GM23248 (cell line): Measurements from ENCODE around the gene SSNA1. TPM values are rescaled to one million over a fixed set of nuclear protein-coding genes. Genes with fewer than 3 reads are reported as not detected.

Source experiments
- DNase-seq: peaks from one replicate; pipeline ENCODE4 v3.0.0-alpha.2; 2015
- H2AFZ ChIP-seq: fragments of 200-600 bp; sonication (generic); 2 replicates; pipeline ENCODE4 v1.6.1; 2016; ENCODE audit warnings: antibody characterized with exemption
- H3F3A ChIP-seq: fragments of 200-600 bp; sonication (generic); 2 replicates; pipeline ENCODE4 v1.6.1; 2016; ENCODE audit warnings: mild to moderate bottlenecking, antibody characterized with exemption, mixed run types; ENCODE audit not compliant: insufficient read depth
- H3K27ac ChIP-seq: fragments of 200-600 bp; sonication (generic); 2 replicates; pipeline ENCODE4 v1.5.1; 2016; ENCODE audit warnings: mild to moderate bottlenecking
- H3K27me3 ChIP-seq: fragments of 200-600 bp; sonication (generic); replicated peaks from 2 replicates; pipeline ENCODE4 v1.6.1; 2016; ENCODE audit warnings: mild to moderate bottlenecking; ENCODE audit not compliant: insufficient read depth
- H3K36me3 ChIP-seq: fragments of 200-600 bp; sonication (generic); 2 replicates; pipeline ENCODE4 v1.6.1; 2016; ENCODE audit warnings: low read depth, mild to moderate bottlenecking
- H3K4me1 ChIP-seq: fragments of 200-600 bp; sonication (generic); 2 replicates; pipeline ENCODE4 v1.6.1; 2016; ENCODE audit warnings: mild to moderate bottlenecking; ENCODE audit not compliant: insufficient read depth
- H3K4me2 ChIP-seq: fragments of 200-600 bp; sonication (generic); one replicate; pipeline ENCODE4 v1.6.1; 2016; ENCODE audit warnings: mild to moderate bottlenecking; ENCODE audit not compliant: unreplicated experiment
- H3K4me3 ChIP-seq: fragments of 200-600 bp; sonication (generic); 2 replicates; pipeline ENCODE4 v1.5.1; 2016; ENCODE audit warnings: mild to moderate bottlenecking
- H3K79me2 ChIP-seq: fragments of 200-600 bp; sonication (generic); 2 replicates; pipeline ENCODE4 v1.6.1; 2016; ENCODE audit warnings: mild to moderate bottlenecking; ENCODE audit not compliant: insufficient read depth
- H3K9ac ChIP-seq: fragments of 200-600 bp; sonication (generic); 2 replicates; pipeline ENCODE4 v1.6.1; 2016; ENCODE audit warnings: mild to moderate bottlenecking
- H3K9me2 ChIP-seq: fragments of 200-600 bp; sonication (generic); 2 replicates; pipeline ENCODE4 v1.6.1; 2016; ENCODE audit warnings: mixed run types, mild to moderate bottlenecking, moderate library complexity; ENCODE audit not compliant: insufficient read depth
- H3K9me3 ChIP-seq: fragments of 200-600 bp; sonication (generic); one replicate; pipeline ENCODE4 v1.6.1; 2017; ENCODE audit warnings: low read depth
- H4K20me1 ChIP-seq: fragments of 200-600 bp; sonication (generic); 2 replicates; pipeline ENCODE4 v1.6.0; 2016; ENCODE audit not compliant: insufficient read depth
- EZH2 ChIP-seq: fragments of 200-600 bp; sonication (generic); IDR thresholded peaks from 2 replicates; pipeline ENCODE4 v1.6.1; 2018; ENCODE audit warnings: antibody characterized with exemption, mild to moderate bottlenecking; ENCODE audit not compliant: insufficient read depth, poor library complexity, severe bottlenecking
- EZH2phosphoT487 ChIP-seq: fragments of 200-600 bp; sonication (generic); IDR thresholded peaks from 2 replicates; pipeline ENCODE4 v1.6.1; 2018; ENCODE audit warnings: antibody characterized with exemption, moderate library complexity, mild to moderate bottlenecking, low read depth; ENCODE audit not compliant: insufficient read depth
- WGBS, 2 experiments: methylation state at CpG; one replicate each; pipeline ENCODE4 v1.1.6; 2015 to 2017; ENCODE audit warnings: low lambda C conversion rate in 2 of 2, low coverage in 1 of 2; ENCODE audit errors: missing lambda C conversion rate in 2 of 2; 5-methylcytosine and 5-hydroxymethylcytosine counted together
- in situ Hi-C: fragments of 300-500 bp; cut with MboI; formaldehyde crosslinking; loops from 2 replicates; pipeline ENCODE4 v1.15.0; 2020
- polyA plus RNA-seq: library from polyadenylated mRNA; unstranded; fragments of >200 nt; fragmentation: Nextera tagmentation; extraction: Ambion mirVana; gene quantifications from 2 replicates; pipeline ENCODE4 v1.2.1, GENCODE V29; 2016
- total RNA-seq: library from RNA; depleted of rRNA; stranded (reverse); fragments of >200 nt; shearing (Covaris generic); gene quantifications from 2 replicates; pipeline ENCODE4 v1.2.3, GENCODE V29; 2014

Gene SSNA1
- total and polyA plus RNA-seq, 2 experiments from 2014 or later: 93.1 to 105 TPM

GRCh38 chr9:137140151-137141012, 48.1 kb upstream of the SSNA1 start:
- H3K9me2 ChIP-seq: no peaks in the 10 kb centered on the region
- TF ChIP-seq EZH2phosphoT487 (no peak), EZH2 (no peak)
- H3K9me3 ChIP-seq: no peaks in the 10 kb centered on the region
- no peak overlapping the region for H3K4me3 ChIP-seq
- no peaks in the 10 kb centered on the region for H3F3A ChIP-seq
- in situ Hi-C loops: no loop called here
- no peak for DNase-seq
- no peak overlapping the region for H3K9ac ChIP-seq
- no peaks in the 10 kb centered on the region for H3K36me3 ChIP-seq
- H4K20me1 ChIP-seq: no peaks in the 10 kb centered on the region
- H3K27ac ChIP-seq: no peak overlapping the region
- H3K4me2 ChIP-seq: no peak overlapping the region
- WGBS, 2 experiments: 27 to 32% methylated on average over 23 to 26 of the region's 26 CpGs
- no peaks in the 10 kb centered on the region for H3K79me2 ChIP-seq
- no peak overlapping the region for H2AFZ ChIP-seq
- no peaks in the 10 kb centered on the region for H3K4me1 ChIP-seq
- peaks cover 35% of the 10 kb centered on the region for H3K27me3 ChIP-seq

DNA sequence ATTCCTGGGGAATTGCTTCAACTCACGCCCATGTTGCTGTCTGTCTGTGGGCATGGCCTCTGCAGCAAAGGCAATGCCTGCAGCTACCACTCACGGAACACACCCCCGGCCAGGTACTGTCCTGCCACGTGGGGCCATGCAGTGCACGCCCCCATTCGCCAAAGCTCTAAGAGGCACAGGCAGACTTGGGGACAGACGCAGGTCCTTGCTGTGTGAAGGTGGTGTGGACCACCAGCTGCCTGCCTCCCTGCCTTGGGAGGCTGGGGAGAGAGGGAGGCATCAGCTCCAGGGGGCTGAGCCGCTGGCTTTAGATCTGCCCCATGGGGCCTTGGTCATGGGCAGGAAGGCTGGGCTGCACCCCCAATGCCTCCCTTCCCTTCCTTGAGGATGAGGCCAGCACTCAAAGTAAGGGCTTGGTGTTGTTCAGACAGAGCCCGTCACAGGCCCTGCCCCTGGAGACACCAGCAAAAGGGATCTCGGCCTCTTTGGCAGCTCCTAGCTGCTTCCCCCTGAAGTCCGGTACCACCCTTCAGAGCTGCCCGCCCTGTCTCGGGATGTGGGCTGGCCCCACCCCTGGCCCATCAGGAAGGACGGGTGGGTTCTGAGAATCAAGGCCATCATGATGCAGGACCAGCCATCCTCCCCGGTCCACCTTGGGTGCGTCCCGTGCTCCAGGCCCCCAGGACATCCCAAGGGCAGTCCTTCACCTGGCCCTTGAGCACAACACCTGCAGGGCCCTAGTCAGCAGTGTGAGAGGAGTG, 47.2 kb upstream of the SSNA1 start:
- Histone ChIP-seq H3K9me3 (no peaks in the 10 kb centered on the region), H3K79me2 (no peaks in the 10 kb centered on the region), H3K9ac (no peak overlapping the region), H3K4me1 (no peaks in the 10 kb centered on the region), H3K27ac (no peak overlapping the region), H3K9me2 (no peaks in the 10 kb centered on the region), H2AFZ (no peak overlapping the region), H4K20me1 (no peaks in the 10 kb centered on the region), H3K27me3 (peaks cover 35% of the 10 kb centered on the region), H3K4me2 (no peak overlapping the region), H3F3A (no peaks in the 10 kb centered on the region), H3K36me3 (no peaks in the 10 kb centered on the region), H3K4me3 (no peak overlapping the region)
- no peak for DNase-seq
- no peak for TF ChIP-seq EZH2phosphoT487
- no peak for TF ChIP-seq EZH2
- 54 to 55% methylated on average over 17 of the region's 17 CpGs for WGBS, 2 experiments
- in situ Hi-C loops: no loop called here

GRCh38 chr9:137141976-137142936, 46.2 kb upstream of the SSNA1 start:
- Histone ChIP-seq H3K4me2 (no peak overlapping the region), H3F3A (no peaks in the 10 kb centered on the region), H3K4me1 (no peaks in the 10 kb centered on the region), H3K9me2 (no peaks in the 10 kb centered on the region), H3K9me3 (no peaks in the 10 kb centered on the region), H3K4me3 (no peak overlapping the region), H3K9ac (no peak overlapping the region), H3K27me3 (peaks cover 28% of the 10 kb centered on the region), H3K36me3 (no peaks in the 10 kb centered on the region), H3K27ac (no peak overlapping the region), H4K20me1 (no peaks in the 10 kb centered on the region), H3K79me2 (no peaks in the 10 kb centered on the region), H2AFZ (no peak overlapping the region)
- DNase-seq: no peak
- no peak for TF ChIP-seq EZH2
- no peak for TF ChIP-seq EZH2phosphoT487
- 49 to 56% methylated on average over 24 of the region's 24 CpGs for WGBS, 2 experiments
- in situ Hi-C loops: no loop called here

GRCh38 chr9:137143459-137143858, 45.0 kb upstream of the SSNA1 start:
- Histone ChIP-seq H3F3A (no peaks in the 10 kb centered on the region), H3K27ac (no peak overlapping the region), H3K9ac (no peak overlapping the region), H3K4me2 (no peak overlapping the region), H3K36me3 (no peaks in the 10 kb centered on the region), H3K4me3 (no peak overlapping the region), H3K79me2 (no peaks in the 10 kb centered on the region), H3K9me3 (no peaks in the 10 kb centered on the region), H2AFZ (no peak overlapping the region), H4K20me1 (no peaks in the 10 kb centered on the region), H3K9me2 (no peaks in the 10 kb centered on the region), H3K4me1 (no peaks in the 10 kb centered on the region), H3K27me3 (peaks cover 16% of the 10 kb centered on the region)
- in situ Hi-C loops: no loop called here
- DNase-seq: no peak
- no peak for TF ChIP-seq EZH2phosphoT487
- no peak for TF ChIP-seq EZH2
- WGBS, 2 experiments: 30 to 39% methylated on average over 4 of the region's 4 CpGs
